NT2/D1 (cell line): ENCODE data around the gene BCAT1.

Experiments used
- SUZ12 ChIP-seq: IDR thresholded peaks from 2 replicates; pipeline ENCODE4 v1.6.1; 2011; ENCODE audit not compliant: insufficient read length, insufficient read depth; ENCODE audit errors: extremely low read depth
- YY1 ChIP-seq: IDR thresholded peaks from 2 replicates; pipeline ENCODE4 v1.6.1; 2011; ENCODE audit not compliant: insufficient read length, insufficient read depth
- ZNF274 ChIP-seq: IDR thresholded peaks from 2 replicates; pipeline ENCODE4 v1.6.1; 2011; ENCODE audit warnings: mild to moderate bottlenecking, low read depth, low read length

DNA sequence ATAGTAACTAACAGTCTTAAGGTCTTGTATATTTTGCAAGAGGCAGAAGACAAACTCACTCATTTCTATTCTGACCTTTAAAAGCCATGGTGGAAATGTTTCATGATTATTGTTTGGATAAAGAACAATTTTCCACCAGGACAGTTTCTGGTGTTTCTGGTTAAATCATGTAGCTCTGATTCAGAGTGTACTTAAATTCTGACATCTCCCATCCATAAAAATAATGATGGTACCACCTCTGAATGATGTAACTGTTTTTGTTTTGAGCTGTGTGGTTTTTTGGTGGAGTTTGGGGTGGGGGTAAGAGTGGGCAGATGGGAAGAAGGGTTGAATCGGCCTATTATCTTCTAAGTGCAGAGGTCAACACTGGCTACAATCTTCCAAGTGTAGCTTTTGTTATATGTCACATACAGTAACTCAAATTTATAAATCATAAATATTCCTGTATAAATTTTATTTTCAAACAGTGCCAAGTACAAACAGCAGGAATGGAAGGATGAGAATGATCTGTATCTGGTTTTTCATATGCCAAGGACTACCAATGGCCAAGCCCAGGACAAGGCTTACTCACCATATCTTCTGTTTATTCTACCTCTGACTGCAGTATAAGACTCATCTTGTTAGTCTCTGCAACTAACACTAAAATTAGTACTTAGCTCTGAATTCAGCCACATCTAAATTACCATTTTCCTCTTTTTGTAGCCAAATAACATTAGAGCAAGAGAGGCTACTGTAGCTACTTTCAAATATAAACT lies 108.7 kb downstream of the BCAT1 start:
- TF ChIP-seq YY1 (no peak), ZNF274 (no peak), SUZ12 (no peak)
